Astrocyte of the spinal cord (primary cell): Measurements from ENCODE around the gene TLK1.

Experiments
- DNase-seq: peaks from one replicate; pipeline ENCODE4 v3.0.0; 2011; ENCODE audit warnings: low read depth, low spot score
- H3K4me3 ChIP-seq: 2 replicates; pipeline ENCODE4 v1.5.1; 2011; ENCODE audit warnings: low read depth, mild to moderate bottlenecking, low read length, moderate library complexity
- in situ Hi-C: cut with HindIII; loops from 2 replicates; pipeline ENCODE4 v1.10.0; 2017; ENCODE audit warnings: low sequenced_read_pairs
- TF ChIP-seq, protein P1 (sequence below): IDR thresholded peaks from 2 replicates; pipeline ENCODE4 v1.5.1; 2012; ENCODE audit warnings: low read depth, mild to moderate bottlenecking, low read length, inconsistent platforms

The TLK1 gene

DNA sequence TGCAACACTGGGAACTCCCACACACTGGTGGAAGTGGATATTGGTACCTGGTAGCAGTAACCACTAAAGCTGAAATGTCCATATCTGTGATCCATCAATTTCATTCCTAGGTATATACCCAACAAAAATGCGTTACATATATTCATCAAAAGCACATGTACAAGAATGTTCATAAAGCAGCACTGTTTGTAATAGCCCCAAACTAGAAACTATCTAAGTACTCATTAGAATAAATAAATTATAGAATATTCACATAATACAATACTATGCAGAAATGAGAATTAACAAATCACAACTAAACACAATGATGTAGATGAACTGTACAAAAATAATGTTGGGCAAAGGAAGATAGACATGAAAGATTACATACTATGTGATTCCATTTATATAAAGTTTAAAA, 11.1 kb upstream of the TLK1 start:
- H3K4me3 ChIP-seq, result no peak overlapping the region
- in situ Hi-C loops, result no loop called here
- TF ChIP-seq, protein P1, sequence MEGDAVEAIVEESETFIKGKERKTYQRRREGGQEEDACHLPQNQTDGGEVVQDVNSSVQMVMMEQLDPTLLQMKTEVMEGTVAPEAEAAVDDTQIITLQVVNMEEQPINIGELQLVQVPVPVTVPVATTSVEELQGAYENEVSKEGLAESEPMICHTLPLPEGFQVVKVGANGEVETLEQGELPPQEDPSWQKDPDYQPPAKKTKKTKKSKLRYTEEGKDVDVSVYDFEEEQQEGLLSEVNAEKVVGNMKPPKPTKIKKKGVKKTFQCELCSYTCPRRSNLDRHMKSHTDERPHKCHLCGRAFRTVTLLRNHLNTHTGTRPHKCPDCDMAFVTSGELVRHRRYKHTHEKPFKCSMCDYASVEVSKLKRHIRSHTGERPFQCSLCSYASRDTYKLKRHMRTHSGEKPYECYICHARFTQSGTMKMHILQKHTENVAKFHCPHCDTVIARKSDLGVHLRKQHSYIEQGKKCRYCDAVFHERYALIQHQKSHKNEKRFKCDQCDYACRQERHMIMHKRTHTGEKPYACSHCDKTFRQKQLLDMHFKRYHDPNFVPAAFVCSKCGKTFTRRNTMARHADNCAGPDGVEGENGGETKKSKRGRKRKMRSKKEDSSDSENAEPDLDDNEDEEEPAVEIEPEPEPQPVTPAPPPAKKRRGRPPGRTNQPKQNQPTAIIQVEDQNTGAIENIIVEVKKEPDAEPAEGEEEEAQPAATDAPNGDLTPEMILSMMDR, result no peak
- DNase-seq, result no peak

DNA sequence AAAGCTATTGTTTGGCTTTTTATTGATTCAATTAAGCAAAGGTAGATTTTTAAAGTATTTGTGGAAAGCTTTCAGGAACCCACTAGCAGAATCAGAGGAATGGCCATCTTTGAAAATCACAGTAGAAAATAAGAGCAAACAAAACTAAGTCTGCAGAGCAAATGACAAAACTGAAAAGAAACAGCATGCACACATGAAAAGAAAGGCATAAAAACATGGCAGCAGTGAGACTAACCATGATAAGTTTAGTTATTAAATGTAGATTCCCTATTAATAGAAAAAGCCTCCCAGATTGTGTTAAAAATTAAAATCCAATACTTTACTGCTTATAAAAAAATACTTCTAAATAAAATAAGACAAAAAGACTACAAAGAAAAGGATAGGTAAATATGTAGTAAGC, 9.1 kb upstream of the TLK1 start:
- TF ChIP-seq, protein P1, result no peak
- DNase-seq, result no peak
- in situ Hi-C loops, result no loop called here
- H3K4me3 ChIP-seq, result no peak overlapping the region

DNA sequence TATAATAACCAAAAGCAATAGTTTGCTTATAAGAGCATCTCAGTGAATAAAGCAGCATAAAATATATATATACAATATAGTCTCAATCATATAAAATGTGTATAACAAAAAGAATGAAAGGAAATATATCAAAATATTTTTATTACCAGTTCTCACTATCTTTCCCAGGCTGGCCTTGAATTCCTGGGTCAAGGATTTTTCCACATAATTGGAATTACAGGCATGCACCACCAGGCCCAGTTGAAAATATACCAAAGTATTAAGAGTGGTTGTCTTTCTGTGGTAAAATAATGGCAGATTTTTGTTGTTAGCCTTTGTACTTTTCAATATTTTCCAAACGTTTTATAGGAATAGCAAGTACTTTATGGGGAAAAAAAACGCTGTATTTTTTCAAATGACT, 8.6 kb upstream of the TLK1 start:
- H3K4me3 ChIP-seq, result no peak overlapping the region
- DNase-seq, result no peak
- TF ChIP-seq, protein P1, result no peak
- in situ Hi-C loops, result no loop called here

GRCh38 chr2:171167352-171167997, 6.8 kb upstream of the TLK1 start:
- in situ Hi-C loops, result no loop called here
- TF ChIP-seq, protein P1, result no peak
- H3K4me3 ChIP-seq, result no peak overlapping the region
- DNase-seq, result no peak

GRCh38 chr2:171166328-171166983, 5.8 kb upstream of the TLK1 start:
- in situ Hi-C loops, result no loop called here
- no peak for DNase-seq
- no peak overlapping the region for H3K4me3 ChIP-seq
- TF ChIP-seq, protein P1, result no peak

DNA sequence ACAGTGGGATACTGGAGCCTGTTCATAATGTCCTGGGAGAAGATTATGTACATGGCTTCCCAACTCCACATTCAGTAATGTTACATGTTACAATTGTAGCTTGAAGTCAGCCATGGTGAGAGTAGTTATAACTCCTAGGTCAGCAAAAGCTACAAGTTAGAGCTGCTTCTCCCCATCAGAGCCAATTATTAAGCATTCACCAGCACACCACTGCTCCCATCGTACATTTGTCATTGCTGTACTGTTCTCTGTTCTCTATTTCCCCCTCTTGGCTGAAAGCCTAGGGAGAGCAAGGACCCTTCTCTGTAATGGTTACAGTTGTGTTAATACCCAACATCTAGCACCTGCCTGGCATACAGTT, 5.3 kb upstream of the TLK1 start:
- no peak for DNase-seq
- H3K4me3 ChIP-seq, result no peak overlapping the region
- TF ChIP-seq, protein P1, result no peak
- in situ Hi-C loops, result no loop called here
